ENCODE results near the gene TH. TPM values are rescaled to one million over a fixed set of nuclear protein-coding genes. Genes with fewer than 3 reads are reported as not detected.

TH gene
- total and polyA plus RNA-seq, 2 donors (not counting 1 experiment from before 2014, with no cell fraction given): not detected

DNA sequence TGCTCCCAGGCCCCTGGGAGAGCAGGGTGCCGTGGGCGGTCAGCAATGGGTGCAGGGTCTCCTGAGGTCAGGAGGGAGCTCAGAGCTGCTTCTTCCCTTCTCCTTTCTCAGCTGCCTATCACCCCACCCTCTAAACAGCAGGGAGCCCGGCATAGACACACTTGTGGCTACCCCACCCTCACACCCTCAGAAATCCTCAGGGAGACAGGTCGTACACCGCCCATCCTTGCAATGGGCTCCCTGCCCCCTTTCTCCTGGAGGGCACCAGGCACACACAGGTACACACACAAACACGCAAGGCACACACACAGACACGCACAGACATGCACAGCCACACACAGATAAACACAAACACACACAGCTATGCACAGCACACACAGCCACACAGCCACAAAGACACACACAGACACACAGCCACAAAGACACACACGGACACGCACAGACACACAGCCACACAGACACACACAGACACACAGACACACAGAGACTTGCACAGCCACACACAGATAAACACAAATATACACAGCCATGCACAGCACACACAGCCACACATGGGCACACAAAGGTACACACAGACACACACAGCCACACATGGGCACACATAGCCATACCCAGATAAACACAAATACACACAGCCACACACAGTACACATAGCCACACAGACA is 44.9 kb upstream of the TH start:
- Mint-ChIP-seq H3K27me3 (peaks cover 8% of the 10 kb centered on the region), H3K4me3 (no peak overlapping the region), H3K4me1 (peaks cover 14% of the 10 kb centered on the region), H3K9me3 (ENCODE audit: insufficient read depth) (no peaks in the 10 kb centered on the region), H3K27ac (no peak overlapping the region)
- no peak overlapping the region for H3K27ac ChIP-seq (ENCODE audit: low read length in 2 of 2)
- ChIA-PET CTCF (no interaction called here), POLR2A (no interaction called here)
- no peaks in the 10 kb centered on the region for H3K79me2 ChIP-seq (ENCODE audit: control insufficient read depth, insufficient read depth, low read length)
- intact Hi-C loops (cut with micrococcal nuclease): no loop called here
- H3K27me3 ChIP-seq (replicated peaks in 1 of 4; ENCODE audit: control extremely low read depth in 1 of 4, control insufficient read depth in 3 of 4, insufficient read depth in 4 of 4, low read length in 3 of 4): peaks cover 0 to 4% (median 1%) of the 10 kb centered on the region in 4 experiments
- H3K9ac ChIP-seq (ENCODE audit: low read length): no peak overlapping the region
- peaks cover 6% of the 10 kb centered on the region in 2 donors for H3K4me1 ChIP-seq (ENCODE audit: control insufficient read depth in 2 of 2, insufficient read depth in 2 of 2, low read length in 2 of 2)
- H3K4me3 ChIP-seq (ENCODE audit: control extremely low read depth in 1 of 5, extremely low read depth in 1 of 5, insufficient read depth in 1 of 5, low read depth in 2 of 5, low read length in 4 of 5): no peak overlapping the region
- no peaks in the 10 kb centered on the region for H3K36me3 ChIP-seq (replicated peaks in 1 of 2; ENCODE audit: control extremely low read depth in 1 of 2, control insufficient read depth in 1 of 2, extremely low read depth in 1 of 2, insufficient read depth in 2 of 2, low read length in 1 of 2)
- no peaks in the 10 kb centered on the region for H4K20me1 ChIP-seq (ENCODE audit: control insufficient read depth, insufficient read depth, low read length, poor library complexity, severe bottlenecking)
- no peak for DNase-seq
- no peak for ATAC-seq (ENCODE audit: low read depth)
- 91% methylated on average over 9 of the region's 9 CpGs for WGBS (ENCODE audit: insufficient coverage)
- H2AFZ ChIP-seq (ENCODE audit: insufficient read depth, low read depth, low read length, poor library complexity, severe bottlenecking): no peak overlapping the region
- H3K4me2 ChIP-seq (replicated peaks; ENCODE audit: low read depth, low read length, poor library complexity, severe bottlenecking): no peak overlapping the region
- peaks cover 0 to 7% (median 0%) of the 10 kb centered on the region in 3 donors for H3K9me3 ChIP-seq (ENCODE audit: control extremely low read depth in 1 of 3, control insufficient read depth in 2 of 3, insufficient read depth in 1 of 3, low read length in 2 of 3)
- TF ChIP-seq CTCF (IDR thresholded peaks at IDR 0.05) (no peak), EZH2 (IDR thresholded peaks at IDR 0.05; ENCODE audit: borderline replicate concordance, insufficient read depth, low read depth, low read length, poor library complexity, severe bottlenecking) (no peak)

GRCh38 chr11:2215561-2216399 is 44.2 kb upstream of the TH start:
- Histone ChIP-seq H3K27ac (ENCODE audit: low read length in 2 of 2) (no peak overlapping the region), H3K4me2 (replicated peaks; ENCODE audit: low read depth, low read length, poor library complexity, severe bottlenecking) (no peak overlapping the region), H3K9ac (ENCODE audit: low read length) (no peak overlapping the region), H4K20me1 (ENCODE audit: control insufficient read depth, insufficient read depth, low read length, poor library complexity, severe bottlenecking) (no peaks in the 10 kb centered on the region), H3K79me2 (ENCODE audit: control insufficient read depth, insufficient read depth, low read length) (no peaks in the 10 kb centered on the region), H3K27me3 (replicated peaks in 1 of 4; ENCODE audit: control extremely low read depth in 1 of 4, control insufficient read depth in 3 of 4, insufficient read depth in 4 of 4, low read length in 3 of 4) (no peaks in the 10 kb centered on the region), H2AFZ (ENCODE audit: insufficient read depth, low read depth, low read length, poor library complexity, severe bottlenecking) (no peak overlapping the region), H3K4me1 (ENCODE audit: control insufficient read depth in 2 of 2, insufficient read depth in 2 of 2, low read length in 2 of 2) (peaks cover 6% of the 10 kb centered on the region in 2 donors), H3K9me3 (ENCODE audit: control extremely low read depth in 1 of 3, control insufficient read depth in 2 of 3, insufficient read depth in 1 of 3, low read length in 2 of 3) (peaks cover 0 to 7% (median 0%) of the 10 kb centered on the region in 3 donors), H3K4me3 (ENCODE audit: control extremely low read depth in 1 of 5, extremely low read depth in 1 of 5, insufficient read depth in 1 of 5, low read depth in 2 of 5, low read length in 4 of 5) (no peak overlapping the region), H3K36me3 (replicated peaks in 1 of 2; ENCODE audit: control extremely low read depth in 1 of 2, control insufficient read depth in 1 of 2, extremely low read depth in 1 of 2, insufficient read depth in 2 of 2, low read length in 1 of 2) (no peaks in the 10 kb centered on the region)
- ChIA-PET CTCF (no interaction called here), POLR2A (no interaction called here)
- Mint-ChIP-seq H3K4me3 (no peak overlapping the region), H3K9me3 (ENCODE audit: insufficient read depth) (no peaks in the 10 kb centered on the region), H3K27me3 (peaks cover 6% of the 10 kb centered on the region), H3K4me1 (peaks cover 14% of the 10 kb centered on the region), H3K27ac (no peak overlapping the region)
- intact Hi-C loops (cut with micrococcal nuclease): no loop called here
- no peak for ATAC-seq (ENCODE audit: low read depth)
- no peak for TF ChIP-seq EZH2 (IDR thresholded peaks at IDR 0.05; ENCODE audit: borderline replicate concordance, insufficient read depth, low read depth, low read length, poor library complexity, severe bottlenecking)
- TF ChIP-seq CTCF (IDR thresholded peaks at IDR 0.05): no peak
- WGBS (ENCODE audit: insufficient coverage): 89% methylated on average over 32 of the region's 34 CpGs
- no peak for DNase-seq
